HFF-Myc (cell line): ENCODE data around the gene TMEM154.

ENCODE experiments used
- DNase-seq: peaks from one replicate; pipeline ENCODE4 v3.0.0-alpha.2; 2011; ENCODE audit warnings: low read depth; ENCODE audit errors: extremely low read depth
- H3K4me3 ChIP-seq: replicated peaks from 2 replicates; pipeline ENCODE4 v1.5.1; 2011; ENCODE audit warnings: low read depth, mild to moderate bottlenecking, control low read depth, low read length
- CTCF ChIP-seq: IDR thresholded peaks from 2 replicates; pipeline ENCODE4 v1.5.1; 2012; ENCODE audit warnings: mild to moderate bottlenecking, low read depth, low read length, control low read depth; ENCODE audit errors: missing control alignments

The TMEM154 gene

GRCh38 chr4:152609481-152609880 is 70.3 kb downstream of the TMEM154 start:
- TF ChIP-seq CTCF: no peak
- DNase-seq: no peak
- no peak overlapping the region for H3K4me3 ChIP-seq

- TF ChIP-seq CTCF: no peak
- DNase-seq: no peak
- H3K4me3 ChIP-seq: no peak overlapping the region
Observed at GRCh38 chr4:152607178-152607577, 72.6 kb downstream of the TMEM154 start.

GRCh38 chr4:152606753-152607152 is 73.0 kb downstream of the TMEM154 start:
- TF ChIP-seq CTCF: no peak
- no peak for DNase-seq

GRCh38 chr4:152605641-152606335 is 74.0 kb downstream of the TMEM154 start:
- peak; percentile 85 for DNase-seq
- TF ChIP-seq CTCF: no peak

More at GRCh38 chr4:152606753-152607152, 73.0 kb downstream of the TMEM154 start:
- no peak overlapping the region for H3K4me3 ChIP-seq

GRCh38 chr4:152605031-152605430 is 74.8 kb downstream of the TMEM154 start:
- DNase-seq: no peak
- no peak for TF ChIP-seq CTCF
- no peak overlapping the region for H3K4me3 ChIP-seq

More at GRCh38 chr4:152605641-152606335, 74.0 kb downstream of the TMEM154 start:
- H3K4me3 ChIP-seq: no peak overlapping the region

- H3K4me3 ChIP-seq: no peak overlapping the region
- DNase-seq: no peak
- TF ChIP-seq CTCF: no peak
Observed at GRCh38 chr4:152601156-152601555, 78.6 kb downstream of the TMEM154 start.

GRCh38 chr4:152599636-152600035 is 80.2 kb downstream of the TMEM154 start:
- no peak for DNase-seq
- TF ChIP-seq CTCF: no peak
- no peak overlapping the region for H3K4me3 ChIP-seq
